Inflammatory macrophage treated with lipopolysaccharide for 4 hours (primary cell): ENCODE measurements around the gene WDR86.

Experiments used
- DNase-seq: peaks from one replicate; pipeline ENCODE4 v3.0.0-alpha.2; 2020

WDR86 gene

DNA sequence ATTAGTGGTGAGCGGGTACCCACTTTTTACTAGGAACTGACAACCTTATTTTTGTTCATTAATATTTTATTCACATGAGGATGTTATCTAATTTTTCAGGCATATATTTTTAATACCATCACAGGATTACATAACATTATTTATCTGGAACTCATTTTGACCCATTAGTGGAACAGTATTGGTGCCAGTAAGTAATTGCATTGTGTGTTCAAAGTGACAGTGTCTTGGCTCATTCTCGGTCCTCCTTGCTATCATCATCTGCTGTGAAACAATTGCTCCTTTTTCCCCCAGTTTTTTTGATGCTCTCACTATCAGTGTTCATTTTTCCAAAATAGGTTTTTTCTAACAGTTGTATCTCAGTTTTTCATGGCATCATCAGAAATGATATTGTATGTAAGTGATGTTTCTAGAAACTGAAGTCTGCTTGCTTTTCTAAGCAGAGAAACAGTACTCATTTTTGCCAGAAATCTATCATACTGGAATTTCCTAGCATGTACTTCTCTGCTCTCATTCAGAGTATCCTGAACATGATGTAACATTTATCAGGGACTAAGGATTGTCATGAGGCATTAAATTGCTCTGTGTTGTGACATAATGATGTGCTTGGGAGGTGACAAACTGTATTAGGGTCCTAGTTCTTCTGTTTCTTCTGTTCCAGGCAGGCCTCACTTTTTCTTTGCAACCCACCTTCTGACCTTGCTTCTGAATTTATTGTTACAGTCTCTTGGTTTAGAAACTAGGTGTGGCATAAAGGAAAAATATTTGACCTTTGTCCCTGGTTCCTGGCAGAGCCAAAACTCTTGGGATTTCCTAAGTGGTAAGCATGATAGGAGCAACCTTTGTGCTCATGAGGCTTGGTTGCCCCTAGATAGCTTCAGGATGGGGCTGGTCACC lies 64.0 kb downstream of the WDR86 start:
- DNase-seq: peak; percentile 39

DNA sequence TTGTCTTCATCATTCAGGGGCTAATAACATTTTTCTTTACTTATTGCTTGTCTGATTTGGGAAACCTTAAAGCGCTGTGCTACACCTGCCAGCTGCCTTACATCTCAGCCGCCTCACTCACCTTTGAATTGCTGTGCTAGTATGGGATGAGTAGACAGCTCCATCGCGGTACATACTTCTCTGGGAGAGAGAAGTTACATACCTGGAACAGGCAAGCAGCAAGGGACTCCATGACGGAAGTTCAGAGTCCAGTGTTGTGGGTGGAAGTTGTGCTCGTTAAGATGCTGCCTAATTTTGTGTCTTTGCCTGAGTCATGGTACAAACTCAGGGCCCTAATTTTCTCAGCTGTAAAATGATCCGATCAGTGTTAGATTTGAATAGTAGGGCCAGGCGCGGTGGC lies 66.3 kb downstream of the WDR86 start:
- no peak for DNase-seq

DNA sequence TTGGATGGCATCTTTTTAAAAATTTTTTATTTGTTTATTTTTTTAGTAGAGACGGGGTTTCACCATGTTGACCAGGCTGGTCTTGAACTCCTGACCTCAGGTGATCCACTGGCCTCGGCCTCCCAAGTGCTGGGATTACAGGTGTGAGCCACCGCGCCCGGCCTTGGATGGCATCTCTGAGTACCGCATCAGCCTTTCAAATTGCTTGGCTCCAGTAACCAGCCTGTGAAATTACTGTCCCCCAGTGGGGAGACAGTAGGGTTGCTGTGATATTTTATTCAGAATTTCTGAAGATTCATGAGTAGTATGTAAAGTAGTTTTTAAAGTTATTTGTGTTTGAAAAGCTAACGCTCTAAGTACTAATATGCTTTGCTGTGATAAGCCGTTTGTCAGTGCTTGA lies 67.0 kb downstream of the WDR86 start:
- no peak for DNase-seq

DNA sequence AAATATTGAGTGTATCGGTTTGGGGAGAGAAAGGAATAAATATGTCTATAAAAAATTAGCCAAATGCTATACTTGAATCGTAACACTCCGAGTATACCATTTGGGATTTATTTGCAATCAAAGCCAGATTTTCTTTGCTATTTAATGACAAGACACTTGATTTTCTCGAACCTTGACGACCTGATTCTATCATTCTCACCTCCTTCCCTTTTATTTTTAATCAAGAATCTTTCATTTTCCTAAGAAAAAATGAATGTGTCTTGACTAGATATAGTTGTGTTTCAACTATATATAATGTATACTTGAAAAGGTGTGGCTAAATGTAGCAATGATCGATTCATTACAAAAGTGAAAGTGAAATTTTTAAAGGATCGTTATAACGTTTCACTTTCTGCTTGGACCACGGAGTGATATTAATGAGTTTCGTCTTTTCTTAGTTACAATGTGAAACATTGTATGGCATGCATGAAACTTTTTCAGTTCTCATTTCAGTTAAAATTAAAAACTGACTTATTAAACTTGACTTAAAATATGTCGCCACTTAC lies 67.7 kb downstream of the WDR86 start:
- DNase-seq: peak; percentile 91

DNA sequence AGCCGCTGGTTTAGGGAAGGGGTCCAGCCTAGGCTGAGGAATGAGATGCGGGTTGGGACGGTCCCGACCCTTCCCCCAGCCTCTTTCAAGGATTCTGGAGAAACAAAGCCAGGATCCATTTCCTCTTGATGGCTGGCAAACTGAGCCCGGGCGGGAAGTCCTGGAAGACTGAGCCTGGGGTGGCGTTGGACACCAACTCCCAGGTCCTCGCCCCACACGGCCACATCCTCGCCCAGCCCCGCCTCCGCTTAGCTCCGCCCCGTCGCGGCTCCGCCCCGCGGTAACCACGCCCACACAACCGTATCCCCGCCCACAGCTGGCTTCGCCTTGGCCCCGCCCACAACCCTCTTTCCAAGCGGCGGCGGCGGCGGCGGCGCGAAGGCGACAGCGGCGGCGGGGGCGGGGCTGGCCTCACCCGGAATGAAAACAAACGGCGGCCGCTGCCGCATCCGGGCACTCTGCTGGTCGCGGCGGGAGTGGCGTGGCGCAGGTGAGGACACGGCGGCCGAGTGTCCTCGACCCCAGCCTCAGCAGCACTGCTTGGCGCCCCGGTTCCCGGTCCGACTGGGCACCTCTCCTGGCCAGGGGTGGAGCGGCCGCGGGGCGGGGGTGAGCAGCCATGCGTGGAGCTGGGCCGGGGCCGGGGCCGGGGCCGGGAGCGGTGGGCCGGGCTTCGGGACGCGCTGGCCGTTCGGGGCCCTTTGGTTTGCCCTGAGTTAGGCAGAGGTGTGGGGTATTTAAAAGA lies 68.3 kb downstream of the WDR86 start, which contains the start of gene NUB1:
NUB1 (plus strand) TSS at position 456 of the 745 bp plus-strand sequence. CDS start 3,538 bp downstream, outside the sequence.
- peak; percentile 95 for DNase-seq

DNA sequence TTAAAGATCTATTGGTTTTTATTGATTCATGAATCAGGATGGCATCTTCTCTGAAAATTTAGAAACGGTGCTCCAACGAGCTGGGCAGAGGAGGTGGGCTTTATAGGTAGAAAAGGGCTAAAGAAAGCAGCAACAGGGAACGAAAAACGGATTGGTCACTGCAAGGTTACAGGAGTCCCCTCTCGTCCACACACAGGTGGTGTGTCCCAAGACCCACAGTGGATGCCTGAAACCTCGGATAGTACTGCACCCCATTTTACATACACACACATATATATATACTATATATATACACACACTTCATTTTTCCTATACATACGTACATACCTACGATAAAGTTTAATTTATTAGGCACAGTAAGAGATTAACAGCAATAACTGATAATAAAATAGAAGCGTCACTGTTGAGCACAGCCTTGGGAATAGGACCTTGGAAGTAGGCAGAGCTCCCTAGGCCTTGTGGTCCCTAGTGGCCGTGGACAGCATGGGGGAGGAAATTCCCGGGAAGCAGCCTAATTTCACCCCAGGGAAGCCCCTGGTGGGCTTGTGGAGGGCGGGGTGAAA lies 69.0 kb downstream of the WDR86 start:
- no peak for DNase-seq

DNA sequence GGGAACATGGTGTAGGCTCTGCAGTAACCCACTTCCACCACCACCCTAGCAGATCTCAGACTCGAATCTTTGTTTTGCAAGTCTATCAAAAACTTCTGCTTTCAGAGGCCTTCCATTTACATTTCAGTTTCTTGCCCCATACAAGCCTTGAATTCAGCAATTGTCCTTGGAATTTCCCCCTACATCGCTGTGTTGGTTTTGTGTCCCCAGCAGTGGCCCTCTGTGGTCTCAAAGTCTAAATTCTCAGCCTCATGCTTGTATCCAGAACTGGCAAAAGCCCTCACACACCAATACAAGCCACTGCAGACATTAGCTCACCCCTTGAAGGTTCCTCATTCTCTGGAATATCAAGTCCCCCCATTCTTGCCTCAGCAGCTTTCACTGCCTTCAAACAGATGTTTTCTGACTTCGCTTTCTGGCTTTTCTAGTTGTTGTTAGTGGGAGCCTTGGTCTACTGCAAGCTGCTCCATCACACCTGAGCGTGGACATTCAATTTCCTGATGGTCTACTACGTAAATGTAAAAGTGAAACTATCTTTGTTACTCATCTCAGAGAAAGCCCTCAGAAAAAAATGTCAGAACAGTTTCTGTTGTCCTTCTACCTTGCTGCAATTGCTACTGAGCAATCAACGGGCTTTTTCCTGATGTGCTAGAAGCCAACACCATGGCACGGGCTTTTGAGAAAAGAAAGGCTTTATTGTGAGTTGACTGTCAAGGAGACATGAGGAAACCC lies 70.0 kb downstream of the WDR86 start:
- DNase-seq: peak; percentile 94

DNA sequence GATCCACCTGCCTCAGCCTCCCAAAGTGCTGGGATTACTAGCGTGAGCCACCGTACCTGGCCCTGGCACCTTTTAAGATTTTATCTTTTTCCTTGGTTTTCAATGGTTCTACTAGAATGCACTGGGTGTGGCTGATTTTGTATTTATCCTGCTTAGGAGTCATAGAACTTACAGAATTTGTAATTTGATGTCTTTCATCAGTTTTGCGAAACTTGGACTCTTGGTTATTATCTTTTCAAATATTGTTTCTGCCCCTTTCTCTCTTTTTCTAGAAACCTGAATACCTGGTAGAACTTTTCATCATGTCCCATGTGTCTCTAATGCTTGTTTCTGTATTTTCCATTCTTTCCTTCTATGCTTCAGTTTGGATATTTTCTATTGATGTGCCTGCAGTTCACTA lies 71.0 kb downstream of the WDR86 start:
- DNase-seq: peak; percentile 11

DNA sequence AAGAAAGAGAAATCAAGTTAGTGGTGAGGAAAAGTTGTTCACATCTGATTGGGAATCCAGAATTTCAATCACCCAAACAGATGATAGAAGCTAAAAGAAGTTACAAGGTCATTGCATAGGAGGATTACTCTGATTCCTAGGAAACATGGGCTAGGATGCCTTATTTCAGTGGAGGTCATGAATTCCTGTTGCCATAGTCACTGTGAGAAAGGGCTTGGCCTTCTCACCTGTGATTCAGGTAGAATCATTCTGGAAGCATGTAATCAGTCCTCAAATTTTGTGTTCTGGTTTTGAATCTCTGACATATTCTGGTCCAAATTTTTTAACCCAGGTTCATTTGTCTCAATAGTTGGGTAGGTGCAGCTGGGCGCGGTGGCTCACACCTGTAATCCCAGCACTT lies 72.5 kb downstream of the WDR86 start:
- no peak for DNase-seq

DNA sequence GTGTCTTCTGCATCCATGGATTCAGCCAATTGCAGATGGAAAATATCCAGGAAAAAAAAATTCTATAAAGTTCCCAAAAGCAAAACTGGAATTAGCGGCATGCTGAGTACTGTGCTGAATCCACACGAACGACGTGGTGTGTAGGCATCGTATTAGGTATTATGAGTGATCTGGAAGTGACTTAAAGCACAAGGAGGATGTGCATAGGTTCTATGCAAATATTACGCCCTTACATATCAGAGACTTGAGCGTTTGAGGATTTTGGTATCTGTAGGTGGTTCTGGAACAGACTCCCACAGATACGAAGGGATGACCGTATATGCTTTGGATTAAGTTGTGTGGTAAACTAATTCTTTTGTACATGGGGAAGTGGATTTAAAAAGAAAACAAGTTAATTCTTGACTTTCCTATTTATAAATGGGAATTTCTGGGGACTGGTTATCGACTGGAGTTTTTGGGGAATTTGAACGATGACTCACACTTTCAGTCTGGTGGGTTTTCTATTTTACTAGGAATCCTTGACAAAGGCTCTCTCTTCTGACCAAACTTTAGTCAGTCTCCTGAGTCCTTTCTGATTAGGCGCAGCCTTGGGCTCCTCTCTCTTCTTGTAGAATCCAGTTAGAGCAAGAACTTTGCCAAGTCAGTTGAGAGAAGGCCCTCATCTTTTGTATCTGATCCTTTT lies 73.7 kb downstream of the WDR86 start:
- DNase-seq: peak; percentile 27

DNA sequence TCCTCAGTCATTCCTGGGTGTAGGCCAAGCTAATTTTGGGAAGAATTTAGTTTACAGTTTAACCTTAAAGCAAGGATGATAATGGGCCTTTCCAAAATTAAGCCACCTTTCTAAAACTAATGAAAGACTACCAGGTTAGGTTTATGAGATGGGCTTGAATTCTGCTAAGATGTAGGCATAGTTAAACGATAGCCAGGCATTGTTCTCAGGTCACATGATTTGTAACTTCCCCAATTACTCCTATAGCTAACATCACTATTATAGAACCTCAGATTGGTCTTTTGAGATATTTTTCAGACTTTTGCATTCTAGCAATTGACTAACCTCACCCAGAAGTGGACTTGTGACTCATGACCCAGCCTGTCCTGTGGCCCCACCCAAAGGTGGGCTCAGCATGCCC lies 75.2 kb downstream of the WDR86 start:
- peak; percentile 31 for DNase-seq
